ENCODE results near the gene RFXAP.

RFXAP gene

GRCh38 chr13:36862722-36863121 is 43.7 kb downstream of the RFXAP start:
- no peak for DNase-seq (ENCODE audit: low read depth, low spot score)
- H3K4me3 ChIP-seq: no peak overlapping the region
- H3K9me3 ChIP-seq (ENCODE audit: low read depth, low read length): no peaks in the 10 kb centered on the region
- no peak overlapping the region for H3K9ac ChIP-seq (ENCODE audit: insufficient read length)
- peaks cover 63% of the 10 kb centered on the region for H3K36me3 ChIP-seq (ENCODE audit: insufficient read depth, low read length)
- TF ChIP-seq EZH2 (IDR thresholded peaks at IDR 0.05) (no peak), POLR2AphosphoS5 (IDR thresholded peaks at IDR 0.05; ENCODE audit: borderline replicate concordance, low read depth, low read length) (no peak), FOXP2 (optimal IDR thresholded peaks at IDR 0.05; ENCODE audit: control extremely low read depth, extremely low read length, insufficient read depth) (no peak)
- H3K27ac ChIP-seq: no peak overlapping the region

- no peak for DNase-seq (ENCODE audit: low read depth, low spot score)
- Histone ChIP-seq H3K4me3 (no peak overlapping the region), H3K36me3 (ENCODE audit: insufficient read depth, low read length) (peaks cover 85% of the 10 kb centered on the region), H3K27ac (no peak overlapping the region), H3K9me3 (ENCODE audit: low read depth, low read length) (no peaks in the 10 kb centered on the region), H3K9ac (ENCODE audit: insufficient read length) (no peak overlapping the region)
- TF ChIP-seq POLR2AphosphoS5 (IDR thresholded peaks at IDR 0.05; ENCODE audit: borderline replicate concordance, low read depth, low read length) (no peak), EZH2 (IDR thresholded peaks at IDR 0.05) (no peak), FOXP2 (optimal IDR thresholded peaks at IDR 0.05; ENCODE audit: control extremely low read depth, extremely low read length, insufficient read depth) (no peak)
These were observed 46.2 kb downstream of the RFXAP start for GRCh38 chr13:36865265-36865664.

- H3K4me3 ChIP-seq: no peak overlapping the region
- no peaks in the 10 kb centered on the region for H3K9me3 ChIP-seq (ENCODE audit: low read depth, low read length)
- H3K36me3 ChIP-seq (ENCODE audit: insufficient read depth, low read length): peaks cover 90% of the 10 kb centered on the region
- no peak for DNase-seq (ENCODE audit: low read depth, low spot score)
- no peak overlapping the region for H3K9ac ChIP-seq (ENCODE audit: insufficient read length)
- TF ChIP-seq EZH2 (IDR thresholded peaks at IDR 0.05) (no peak), FOXP2 (optimal IDR thresholded peaks at IDR 0.05; ENCODE audit: control extremely low read depth, extremely low read length, insufficient read depth) (no peak), POLR2AphosphoS5 (IDR thresholded peaks at IDR 0.05; ENCODE audit: borderline replicate concordance, low read depth, low read length) (no peak)
- H3K27ac ChIP-seq: no peak overlapping the region
These were observed 47.2 kb downstream of the RFXAP start for GRCh38 chr13:36866232-36866631.

- Histone ChIP-seq H3K9me3 (ENCODE audit: low read depth, low read length) (no peaks in the 10 kb centered on the region), H3K27ac (no peak overlapping the region), H3K4me3 (no peak overlapping the region), H3K36me3 (ENCODE audit: insufficient read depth, low read length) (peaks cover 90% of the 10 kb centered on the region), H3K9ac (ENCODE audit: insufficient read length) (no peak overlapping the region)
- no peak for DNase-seq (ENCODE audit: low read depth, low spot score)
- TF ChIP-seq EZH2 (IDR thresholded peaks at IDR 0.05) (no peak), POLR2AphosphoS5 (IDR thresholded peaks at IDR 0.05; ENCODE audit: borderline replicate concordance, low read depth, low read length) (no peak)
These were observed 51.1 kb downstream of the RFXAP start for GRCh38 chr13:36870050-36870692.

- Histone ChIP-seq H3K36me3 (ENCODE audit: insufficient read depth, low read length) (peaks cover 82% of the 10 kb centered on the region), H3K27ac (no peak overlapping the region), H3K9ac (ENCODE audit: insufficient read length) (no peak overlapping the region), H3K4me3 (no peak overlapping the region), H3K9me3 (ENCODE audit: low read depth, low read length) (no peaks in the 10 kb centered on the region)
- no peak for DNase-seq (ENCODE audit: low read depth, low spot score)
- TF ChIP-seq EZH2 (IDR thresholded peaks at IDR 0.05) (no peak), POLR2AphosphoS5 (IDR thresholded peaks at IDR 0.05; ENCODE audit: borderline replicate concordance, low read depth, low read length) (no peak), FOXP2 (optimal IDR thresholded peaks at IDR 0.05; ENCODE audit: control extremely low read depth, extremely low read length, insufficient read depth) (no peak)
These were observed 53.6 kb downstream of the RFXAP start for GRCh38 chr13:36872621-36873020.

GRCh38 chr13:36875431-36875830 is 56.4 kb downstream of the RFXAP start:
- TF ChIP-seq EZH2 (IDR thresholded peaks at IDR 0.05): no peak
- TF ChIP-seq FOXP2 (optimal IDR thresholded peaks at IDR 0.05; ENCODE audit: control extremely low read depth, extremely low read length, insufficient read depth): no peak
- TF ChIP-seq POLR2AphosphoS5 (IDR thresholded peaks at IDR 0.05; ENCODE audit: borderline replicate concordance, low read depth, low read length): no peak
- Histone ChIP-seq H3K4me3 (no peak overlapping the region), H3K9ac (ENCODE audit: insufficient read length) (no peak overlapping the region), H3K27ac (peak overlapping the region; percentile 57), H3K9me3 (ENCODE audit: low read depth, low read length) (no peaks in the 10 kb centered on the region), H3K36me3 (ENCODE audit: insufficient read depth, low read length) (peaks cover 85% of the 10 kb centered on the region)
- DNase-seq (ENCODE audit: low read depth, low spot score): no peak

GRCh38 chr13:36875961-36876360 is 56.9 kb downstream of the RFXAP start:
- no peak for DNase-seq (ENCODE audit: low read depth, low spot score)
- TF ChIP-seq EZH2 (IDR thresholded peaks at IDR 0.05): no peak
- no peak for TF ChIP-seq FOXP2 (optimal IDR thresholded peaks at IDR 0.05; ENCODE audit: control extremely low read depth, extremely low read length, insufficient read depth)
- no peak for TF ChIP-seq POLR2AphosphoS5 (IDR thresholded peaks at IDR 0.05; ENCODE audit: borderline replicate concordance, low read depth, low read length)
- peaks cover 81% of the 10 kb centered on the region for H3K36me3 ChIP-seq (ENCODE audit: insufficient read depth, low read length)

More at GRCh38 chr13:36875961-36876360, 56.9 kb downstream of the RFXAP start:
- H3K9ac ChIP-seq (ENCODE audit: insufficient read length): no peak overlapping the region
- peak overlapping the region; percentile 57 for H3K27ac ChIP-seq
- H3K9me3 ChIP-seq (ENCODE audit: low read depth, low read length): no peaks in the 10 kb centered on the region
- no peak overlapping the region for H3K4me3 ChIP-seq
